Measurements from ENCODE around the gene PNP.

Gene PNP

DNA sequence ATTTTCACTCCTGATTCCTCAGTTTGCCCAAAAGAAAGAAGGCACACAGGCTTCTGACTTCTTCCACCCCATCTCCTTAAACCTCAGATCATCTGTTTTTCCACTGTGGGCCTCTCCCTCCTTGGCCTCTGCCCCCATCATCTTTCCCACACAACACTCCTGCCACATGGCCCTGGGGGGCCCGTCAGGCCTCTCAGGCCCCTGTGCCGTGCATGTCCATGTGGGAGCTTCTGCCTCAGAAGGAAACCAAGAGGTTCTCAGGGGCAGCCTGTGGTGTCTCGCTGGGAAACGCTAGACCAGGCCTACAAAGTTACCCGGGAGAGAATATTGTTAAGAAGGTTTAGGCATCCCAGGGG is 41.2 kb upstream of the PNP start:
- TF ChIP-seq, protein P1, sequence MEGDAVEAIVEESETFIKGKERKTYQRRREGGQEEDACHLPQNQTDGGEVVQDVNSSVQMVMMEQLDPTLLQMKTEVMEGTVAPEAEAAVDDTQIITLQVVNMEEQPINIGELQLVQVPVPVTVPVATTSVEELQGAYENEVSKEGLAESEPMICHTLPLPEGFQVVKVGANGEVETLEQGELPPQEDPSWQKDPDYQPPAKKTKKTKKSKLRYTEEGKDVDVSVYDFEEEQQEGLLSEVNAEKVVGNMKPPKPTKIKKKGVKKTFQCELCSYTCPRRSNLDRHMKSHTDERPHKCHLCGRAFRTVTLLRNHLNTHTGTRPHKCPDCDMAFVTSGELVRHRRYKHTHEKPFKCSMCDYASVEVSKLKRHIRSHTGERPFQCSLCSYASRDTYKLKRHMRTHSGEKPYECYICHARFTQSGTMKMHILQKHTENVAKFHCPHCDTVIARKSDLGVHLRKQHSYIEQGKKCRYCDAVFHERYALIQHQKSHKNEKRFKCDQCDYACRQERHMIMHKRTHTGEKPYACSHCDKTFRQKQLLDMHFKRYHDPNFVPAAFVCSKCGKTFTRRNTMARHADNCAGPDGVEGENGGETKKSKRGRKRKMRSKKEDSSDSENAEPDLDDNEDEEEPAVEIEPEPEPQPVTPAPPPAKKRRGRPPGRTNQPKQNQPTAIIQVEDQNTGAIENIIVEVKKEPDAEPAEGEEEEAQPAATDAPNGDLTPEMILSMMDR (IDR thresholded peaks at IDR 0.05; ENCODE audit: low read depth, low read length, missing control alignments) = no peak
- H3K4me3 ChIP-seq (replicated peaks; ENCODE audit: low read depth, low read length) = no peak overlapping the region
- DNase-seq (ENCODE audit: extremely low read depth, low read depth) = no peak

DNA sequence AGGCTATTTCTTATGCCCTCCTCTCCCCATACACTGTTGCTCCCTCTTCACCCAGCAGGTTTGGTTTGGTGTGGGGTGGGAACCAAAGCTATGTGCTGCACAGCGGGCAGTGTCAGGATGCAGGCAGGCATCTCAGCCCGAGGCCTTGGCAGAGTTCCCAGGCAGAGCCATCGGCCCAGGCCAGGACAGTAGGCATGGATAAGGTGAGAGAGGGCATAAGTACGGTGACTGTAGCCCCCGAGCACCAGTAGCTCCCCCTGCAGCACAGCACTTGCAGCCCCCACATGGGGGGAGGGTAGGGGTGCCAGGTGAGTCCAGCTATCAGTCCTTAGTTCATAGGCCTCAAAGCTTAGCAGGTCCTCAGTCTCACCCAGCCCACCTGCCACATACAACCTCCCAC is 40.4 kb upstream of the PNP start:
- no peak for DNase-seq (ENCODE audit: extremely low read depth, low read depth)
- TF ChIP-seq, protein P1 (IDR thresholded peaks at IDR 0.05; ENCODE audit: low read depth, low read length, missing control alignments) = no peak
- no peak overlapping the region for H3K4me3 ChIP-seq (replicated peaks; ENCODE audit: low read depth, low read length)

DNA sequence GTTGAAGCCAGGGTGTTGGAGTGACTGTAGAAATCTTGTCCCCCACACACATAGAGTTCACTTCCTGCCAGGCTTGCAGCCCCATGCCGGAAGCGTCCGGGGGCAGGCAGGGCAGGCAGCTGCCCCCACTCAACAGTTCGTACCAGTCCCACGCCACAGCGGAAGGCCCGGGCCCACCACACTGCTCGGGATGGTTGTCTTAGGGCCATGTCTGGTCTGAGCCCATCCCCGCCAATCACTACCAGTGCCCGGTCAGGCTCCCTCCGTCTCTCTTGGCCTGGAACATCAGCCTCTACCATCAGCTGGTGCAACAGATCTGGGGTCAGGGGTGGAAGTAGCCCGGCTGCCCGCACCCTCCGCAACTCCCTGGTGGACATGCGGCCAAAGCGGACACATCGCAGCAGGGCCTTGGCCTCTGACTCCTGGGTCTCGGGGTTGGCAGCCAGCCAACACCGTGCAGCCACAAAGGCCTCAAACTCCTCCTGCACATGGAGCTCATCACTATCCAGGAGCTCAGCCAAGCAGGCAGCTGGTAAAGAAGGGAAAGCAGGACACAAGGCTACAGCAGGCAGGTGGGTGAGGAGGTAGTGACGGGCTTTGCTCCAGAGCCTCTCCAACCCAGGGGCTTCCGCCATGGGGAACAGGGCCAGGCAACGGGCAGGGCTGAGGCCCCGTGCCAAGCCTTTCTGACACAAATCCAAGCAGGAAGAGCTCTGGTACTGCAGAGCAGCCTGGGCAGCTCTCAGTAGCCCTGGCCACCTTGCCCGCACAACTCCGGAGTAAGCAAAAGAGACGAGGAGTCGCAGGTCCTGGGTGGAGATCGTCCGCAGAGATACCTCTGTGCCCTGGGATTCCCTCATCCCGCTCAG is 39.2 kb upstream of the PNP start:
- TF ChIP-seq, protein P1 (IDR thresholded peaks at IDR 0.05; ENCODE audit: low read depth, low read length, missing control alignments) = no peak
- DNase-seq (ENCODE audit: extremely low read depth, low read depth) = no peak
- no peak overlapping the region for H3K4me3 ChIP-seq (replicated peaks; ENCODE audit: low read depth, low read length)

DNA sequence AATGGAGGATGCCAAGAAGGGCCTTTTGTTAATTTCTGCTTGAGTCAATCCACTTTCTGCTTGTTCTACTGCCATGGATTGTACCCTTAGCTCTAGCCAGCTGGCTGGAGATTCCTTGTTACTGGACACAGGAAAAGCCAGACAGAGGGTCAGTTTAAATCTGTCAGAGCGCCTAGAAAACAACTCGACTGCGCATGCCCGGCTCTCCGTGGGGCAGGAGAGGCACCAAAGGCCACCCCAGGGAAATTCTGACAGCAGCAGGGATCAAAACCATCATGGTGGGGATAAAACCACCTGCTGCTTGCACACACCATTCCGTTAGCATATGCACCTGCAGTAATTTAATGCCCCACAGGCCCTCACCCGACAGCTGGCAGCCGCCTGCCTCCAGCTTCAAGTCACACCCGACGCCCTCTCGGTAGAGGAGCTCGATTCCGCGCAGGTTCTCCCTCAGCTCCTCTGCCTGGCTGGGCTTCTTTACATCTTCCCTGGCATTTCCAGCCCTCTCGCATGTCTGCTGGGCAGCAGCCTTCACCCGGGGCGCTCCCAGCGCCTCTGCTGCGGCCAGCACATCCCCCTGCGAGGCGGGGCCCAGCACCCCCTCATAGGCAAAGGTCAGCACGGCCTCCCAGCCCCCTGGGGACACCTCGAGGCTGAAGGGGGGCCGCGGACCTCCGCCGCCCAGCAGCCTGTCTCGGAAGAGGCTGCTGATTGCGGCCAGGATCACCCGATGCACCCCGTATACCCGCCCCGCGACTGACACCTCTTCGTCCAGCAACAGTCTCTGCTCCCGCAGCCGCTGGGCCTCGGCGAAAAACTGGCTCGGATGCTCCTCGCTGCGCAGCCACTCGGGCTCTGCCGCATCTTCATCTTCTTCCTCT is 34.3 kb upstream of the PNP start:
- no peak overlapping the region for H3K4me3 ChIP-seq (replicated peaks; ENCODE audit: low read depth, low read length)
- TF ChIP-seq, protein P1 (IDR thresholded peaks at IDR 0.05; ENCODE audit: low read depth, low read length, missing control alignments) = no peak
- no peak for DNase-seq (ENCODE audit: extremely low read depth, low read depth)

DNA sequence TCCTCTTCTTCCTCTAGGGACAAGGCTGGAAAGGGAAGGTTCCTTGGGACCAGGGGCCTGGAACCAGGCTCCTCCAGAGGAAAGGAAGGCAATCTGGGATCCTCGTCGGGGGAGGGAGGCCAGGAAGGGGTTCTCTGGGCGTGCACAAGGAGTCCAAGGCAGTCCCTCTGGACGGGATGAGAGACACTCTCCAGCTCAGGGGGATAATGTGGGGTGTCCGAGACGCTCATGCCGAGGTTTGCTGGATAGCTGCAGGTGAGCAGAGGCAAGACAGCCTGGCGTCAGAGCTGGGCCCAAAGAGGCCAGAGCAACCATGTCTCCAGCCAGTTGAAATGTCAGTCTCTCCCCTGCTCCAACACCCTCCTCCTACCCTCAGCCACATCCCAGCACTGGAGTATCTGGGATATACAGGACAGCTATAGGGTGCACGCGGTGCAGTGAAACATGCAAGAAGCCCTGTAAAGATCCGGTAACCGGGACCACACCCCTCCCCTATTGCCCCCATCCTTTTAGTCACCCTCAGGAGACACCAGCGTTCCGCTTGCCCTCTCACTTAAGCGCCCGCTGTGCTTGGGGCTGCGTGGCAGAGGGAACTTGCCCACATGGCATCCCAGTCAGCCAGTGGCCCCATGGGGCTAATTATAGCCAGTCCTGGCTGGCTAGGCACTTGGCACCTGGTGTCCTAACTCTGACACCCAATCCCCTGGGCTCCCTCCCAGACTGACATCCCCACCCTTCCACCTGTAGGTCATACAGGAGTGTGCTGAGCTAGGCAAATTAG is 33.4 kb upstream of the PNP start, which contains the start of gene KLHL33:
TSS of gene KLHL33 (minus strand) at position 585 of the 781 bp plus-strand sequence. CDS start at position 230, 355 bp downstream.
- TF ChIP-seq, protein P1 (IDR thresholded peaks at IDR 0.05; ENCODE audit: low read depth, low read length, missing control alignments) = no peak
- DNase-seq (ENCODE audit: extremely low read depth, low read depth) = no peak
- H3K4me3 ChIP-seq (replicated peaks; ENCODE audit: low read depth, low read length) = no peak within 1 kb of the TSS

DNA sequence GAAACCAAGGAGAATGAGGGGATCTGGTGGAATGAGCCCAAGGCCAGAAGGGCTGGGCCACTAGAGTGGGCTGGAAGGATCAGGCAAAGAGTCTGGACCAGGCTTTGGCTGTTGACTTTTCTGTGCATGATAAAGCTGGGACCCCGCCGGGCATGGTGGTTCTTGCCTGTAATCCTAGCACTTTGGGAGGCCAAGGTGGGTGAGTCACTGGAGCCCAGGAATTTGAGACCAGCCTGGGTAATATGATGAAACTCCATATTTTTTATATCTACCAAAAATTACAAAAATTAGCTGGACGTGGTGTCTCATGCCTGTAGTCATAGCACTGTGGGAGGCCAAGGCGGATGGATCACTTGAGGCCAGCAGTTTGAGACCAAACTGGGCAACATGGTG is 32.8 kb upstream of the PNP start:
- TF ChIP-seq, protein P1 (IDR thresholded peaks at IDR 0.05; ENCODE audit: low read depth, low read length, missing control alignments) = no peak
- H3K4me3 ChIP-seq (replicated peaks; ENCODE audit: low read depth, low read length) = no peak overlapping the region
- DNase-seq (ENCODE audit: extremely low read depth, low read depth) = no peak

All from HFF-Myc (cell line).